OCI-LY1 (cell line): ENCODE data around the gene XPO6.

ENCODE experiments used
- EZH2 ChIP-seq: fragments of 200-600 bp; sonication (generic), shearing (Covaris generic); IDR thresholded peaks from 2 replicates; pipeline ENCODE4 v1.8.0; 2017; ENCODE audit warnings: borderline replicate concordance, mixed run types, mild to moderate bottlenecking, antibody characterized with exemption, low read length, moderate library complexity, mixed read lengths
- TF ChIP-seq, protein P1 (sequence below): fragments of 200-600 bp; sonication (generic), shearing (Covaris generic); IDR thresholded peaks from 2 replicates; pipeline ENCODE4 v1.5.1; 2017; ENCODE audit warnings: mild to moderate bottlenecking, antibody characterized with exemption, low read length, moderate library complexity, mixed read lengths

DNA sequence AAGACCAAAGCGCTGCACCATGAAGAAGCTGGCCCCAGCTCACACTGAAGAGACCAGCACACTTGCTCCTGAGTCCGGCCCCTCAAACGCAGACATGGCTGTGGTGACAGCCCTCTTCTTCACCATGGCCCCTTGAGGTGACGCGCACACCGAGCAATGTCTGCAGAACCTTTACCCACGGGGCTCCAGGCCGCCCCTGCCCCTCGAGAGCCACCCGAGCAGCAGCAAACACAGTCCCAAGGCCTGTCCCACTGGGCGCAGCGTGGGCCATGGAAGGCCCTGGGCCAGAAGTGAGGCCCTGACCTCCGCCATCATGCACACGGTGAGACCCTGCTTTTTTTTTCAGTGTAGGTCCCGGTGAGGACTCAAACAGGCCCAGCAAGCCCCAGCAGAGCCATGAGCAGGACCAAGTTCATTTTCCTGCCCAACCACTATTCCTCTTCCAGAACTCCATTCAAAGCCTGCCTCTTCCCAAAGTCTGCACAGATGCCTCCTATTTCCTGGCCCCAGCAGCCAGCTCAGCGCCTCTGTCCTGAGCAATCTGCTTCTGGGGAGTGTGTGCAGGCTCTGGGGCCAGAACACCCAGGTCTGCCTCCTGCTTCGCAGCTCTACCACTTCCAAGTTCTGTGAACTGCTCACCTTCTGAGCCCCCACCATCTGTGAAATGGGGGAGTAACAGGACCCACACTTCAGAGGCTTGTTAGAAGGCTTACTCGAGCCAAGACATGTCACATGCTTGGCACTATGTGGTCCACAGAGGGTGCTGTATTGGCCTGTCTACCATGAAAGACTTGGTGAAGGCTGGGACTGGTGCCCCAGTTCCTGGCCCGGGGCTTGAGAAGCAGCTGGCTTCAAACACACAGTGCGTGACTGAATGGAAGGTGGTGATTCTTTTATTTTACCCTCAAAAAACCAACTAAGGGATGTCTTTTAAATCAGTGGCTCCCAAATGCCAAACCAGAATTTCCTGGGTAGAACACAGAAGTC is 112.5 kb downstream of the XPO6 start:
- TF ChIP-seq EZH2: no peak
- TF ChIP-seq, protein P1, sequence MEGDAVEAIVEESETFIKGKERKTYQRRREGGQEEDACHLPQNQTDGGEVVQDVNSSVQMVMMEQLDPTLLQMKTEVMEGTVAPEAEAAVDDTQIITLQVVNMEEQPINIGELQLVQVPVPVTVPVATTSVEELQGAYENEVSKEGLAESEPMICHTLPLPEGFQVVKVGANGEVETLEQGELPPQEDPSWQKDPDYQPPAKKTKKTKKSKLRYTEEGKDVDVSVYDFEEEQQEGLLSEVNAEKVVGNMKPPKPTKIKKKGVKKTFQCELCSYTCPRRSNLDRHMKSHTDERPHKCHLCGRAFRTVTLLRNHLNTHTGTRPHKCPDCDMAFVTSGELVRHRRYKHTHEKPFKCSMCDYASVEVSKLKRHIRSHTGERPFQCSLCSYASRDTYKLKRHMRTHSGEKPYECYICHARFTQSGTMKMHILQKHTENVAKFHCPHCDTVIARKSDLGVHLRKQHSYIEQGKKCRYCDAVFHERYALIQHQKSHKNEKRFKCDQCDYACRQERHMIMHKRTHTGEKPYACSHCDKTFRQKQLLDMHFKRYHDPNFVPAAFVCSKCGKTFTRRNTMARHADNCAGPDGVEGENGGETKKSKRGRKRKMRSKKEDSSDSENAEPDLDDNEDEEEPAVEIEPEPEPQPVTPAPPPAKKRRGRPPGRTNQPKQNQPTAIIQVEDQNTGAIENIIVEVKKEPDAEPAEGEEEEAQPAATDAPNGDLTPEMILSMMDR: no peak
